H54 (cell line): ENCODE results near the gene SKOR1.

Source experiments
- DNase-seq: peaks from one replicate; pipeline ENCODE4 v3.0.0; 2011; ENCODE audit warnings: low spot score, mixed read lengths; ENCODE audit not compliant: insufficient read length
- FAIRE-seq: peaks from 3 replicates; lab custom pipeline; 2011; peaks lifted over from hg19 to GRCh38; lab: Jason Lieb, UNC
- POLR2A ChIP-seq: IDR thresholded peaks from 2 replicates; pipeline ENCODE4 v1.6.1; 2011; ENCODE audit warnings: low read depth, mild to moderate bottlenecking, low read length

SKOR1 gene, protein sequence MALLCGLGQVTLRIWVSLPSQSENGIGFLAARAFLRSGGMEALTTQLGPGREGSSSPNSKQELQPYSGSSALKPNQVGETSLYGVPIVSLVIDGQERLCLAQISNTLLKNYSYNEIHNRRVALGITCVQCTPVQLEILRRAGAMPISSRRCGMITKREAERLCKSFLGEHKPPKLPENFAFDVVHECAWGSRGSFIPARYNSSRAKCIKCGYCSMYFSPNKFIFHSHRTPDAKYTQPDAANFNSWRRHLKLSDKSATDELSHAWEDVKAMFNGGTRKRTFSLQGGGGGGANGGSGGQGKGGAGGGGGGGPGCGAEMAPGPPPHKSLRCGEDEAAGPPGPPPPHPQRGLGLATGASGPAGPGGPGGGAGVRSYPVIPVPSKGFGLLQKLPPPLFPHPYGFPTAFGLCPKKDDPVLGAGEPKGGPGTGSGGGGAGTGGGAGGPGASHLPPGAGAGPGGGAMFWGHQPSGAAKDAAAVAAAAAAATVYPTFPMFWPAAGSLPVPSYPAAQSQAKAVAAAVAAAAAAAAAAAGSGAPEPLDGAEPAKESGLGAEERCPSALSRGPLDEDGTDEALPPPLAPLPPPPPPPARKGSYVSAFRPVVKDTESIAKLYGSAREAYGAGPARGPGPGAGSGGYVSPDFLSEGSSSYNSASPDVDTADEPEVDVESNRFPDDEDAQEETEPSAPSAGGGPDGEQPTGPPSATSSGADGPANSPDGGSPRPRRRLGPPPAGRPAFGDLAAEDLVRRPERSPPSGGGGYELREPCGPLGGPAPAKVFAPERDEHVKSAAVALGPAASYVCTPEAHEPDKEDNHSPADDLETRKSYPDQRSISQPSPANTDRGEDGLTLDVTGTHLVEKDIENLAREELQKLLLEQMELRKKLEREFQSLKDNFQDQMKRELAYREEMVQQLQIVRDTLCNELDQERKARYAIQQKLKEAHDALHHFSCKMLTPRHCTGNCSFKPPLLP

DNA sequence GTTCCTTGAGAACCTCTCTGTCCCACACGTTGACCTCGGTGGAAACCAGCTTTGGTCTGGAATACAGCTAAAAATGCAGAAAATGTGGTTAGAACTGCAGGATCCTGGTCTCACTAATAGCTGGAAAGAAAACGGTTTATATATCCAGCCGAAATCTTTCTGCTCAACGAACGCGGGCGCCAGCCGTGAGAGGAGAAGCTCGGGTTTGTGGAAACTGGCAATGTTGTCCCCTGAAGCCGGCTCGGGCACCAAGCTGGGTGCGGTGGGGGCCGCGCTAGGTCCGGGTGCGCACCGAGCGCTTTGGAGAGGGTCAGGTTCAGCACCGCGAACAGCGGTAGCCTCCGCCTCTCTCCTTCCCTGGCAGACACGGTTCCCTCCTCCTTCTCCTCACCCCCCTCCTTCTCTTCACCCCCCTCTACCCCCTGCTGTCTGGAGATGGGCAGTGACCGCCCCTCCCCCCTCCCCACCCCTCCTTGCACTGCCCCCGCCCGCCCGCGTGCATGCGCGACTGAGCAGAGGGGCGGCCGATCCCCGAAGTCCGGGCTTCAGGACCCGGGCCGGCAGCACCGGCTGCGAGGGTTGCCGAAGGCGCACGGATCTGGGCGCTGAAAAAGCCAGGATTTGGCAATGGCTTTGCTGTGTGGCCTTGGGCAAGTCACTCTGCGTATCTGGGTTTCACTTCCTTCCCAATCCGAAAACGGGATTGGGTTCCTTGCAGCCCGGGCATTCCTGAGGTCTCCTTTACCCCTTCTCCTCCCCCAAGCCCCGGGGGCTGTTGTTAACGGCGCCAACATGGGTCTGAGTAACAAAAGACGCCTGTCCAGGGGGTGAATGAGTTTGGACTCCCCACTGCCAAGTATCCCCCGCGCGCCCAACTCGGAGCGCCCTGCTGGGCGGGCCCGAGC lies at the start of gene SKOR1:
Gene SKOR1 (plus strand): TSS at position 534 of the 905 bp plus-strand sequence. CDS start 94 bp downstream, at position 628.
- FAIRE-seq, result no peak
- TF ChIP-seq POLR2A, result no peak
- DNase-seq, result no peak

DNA sequence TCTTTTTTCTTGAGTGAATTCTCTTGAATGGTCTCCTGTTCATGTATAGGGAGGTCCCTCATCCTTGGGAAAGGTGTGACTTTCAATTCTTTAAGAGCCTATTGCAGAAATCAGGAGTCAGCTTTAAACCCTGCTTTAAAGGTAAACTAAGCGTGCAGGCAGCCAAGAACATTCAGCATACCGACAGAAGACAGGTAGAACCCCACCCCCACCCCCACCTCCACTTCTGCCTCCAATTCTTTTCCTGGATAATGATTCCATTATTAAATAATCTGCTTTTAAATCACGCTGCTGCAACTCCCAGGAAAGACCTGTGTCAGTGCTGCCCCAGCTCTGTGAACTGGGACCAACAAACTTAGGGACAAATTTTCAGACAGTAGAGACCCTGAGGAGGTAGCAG lies 49.3 kb upstream of the SKOR1 start:
- no peak for TF ChIP-seq POLR2A
- no peak for FAIRE-seq
- no peak for DNase-seq

DNA sequence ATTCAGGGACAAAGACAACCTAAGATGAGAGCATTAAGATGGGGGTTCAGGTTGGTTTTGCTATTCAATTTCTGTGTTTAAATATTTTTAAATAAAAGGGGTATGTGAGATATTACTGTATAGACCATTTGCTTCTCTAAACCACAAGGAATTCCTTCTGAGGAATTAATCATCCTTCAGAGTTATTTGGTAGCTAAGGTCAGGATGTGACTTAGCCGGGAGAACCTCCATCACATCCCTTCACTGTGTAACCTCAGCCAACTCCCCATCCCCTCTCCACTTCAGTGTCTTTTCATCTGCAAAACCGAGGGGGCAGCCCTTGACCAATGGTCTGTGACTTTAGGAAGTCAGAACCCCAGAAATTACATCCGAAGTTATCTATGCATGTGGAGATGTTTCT lies 48.7 kb upstream of the SKOR1 start:
- peak; percentile 21 for DNase-seq
- no peak for TF ChIP-seq POLR2A
- peak; percentile 43 for FAIRE-seq

DNA sequence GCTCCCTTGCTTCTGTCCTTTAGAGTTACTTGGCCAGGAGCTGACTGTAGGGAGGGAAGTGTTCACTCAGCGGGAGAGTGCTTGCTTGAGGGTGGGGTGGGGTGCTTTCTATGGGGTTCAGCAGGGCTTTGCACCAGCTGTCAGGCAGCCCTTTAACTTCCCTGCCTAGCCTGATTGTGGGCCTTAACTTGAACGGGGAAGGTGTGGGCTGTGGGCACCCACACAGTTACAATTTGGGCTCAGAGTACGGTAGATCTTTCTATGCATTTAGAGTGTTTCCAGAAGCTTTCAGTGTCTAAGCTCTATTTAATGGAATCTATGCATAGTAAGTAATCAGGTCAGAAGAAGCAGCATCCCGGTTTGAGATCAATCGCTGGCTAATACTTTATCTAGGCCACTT lies 48.2 kb upstream of the SKOR1 start:
- no peak for TF ChIP-seq POLR2A
- DNase-seq (no peak), FAIRE-seq (no peak)

DNA sequence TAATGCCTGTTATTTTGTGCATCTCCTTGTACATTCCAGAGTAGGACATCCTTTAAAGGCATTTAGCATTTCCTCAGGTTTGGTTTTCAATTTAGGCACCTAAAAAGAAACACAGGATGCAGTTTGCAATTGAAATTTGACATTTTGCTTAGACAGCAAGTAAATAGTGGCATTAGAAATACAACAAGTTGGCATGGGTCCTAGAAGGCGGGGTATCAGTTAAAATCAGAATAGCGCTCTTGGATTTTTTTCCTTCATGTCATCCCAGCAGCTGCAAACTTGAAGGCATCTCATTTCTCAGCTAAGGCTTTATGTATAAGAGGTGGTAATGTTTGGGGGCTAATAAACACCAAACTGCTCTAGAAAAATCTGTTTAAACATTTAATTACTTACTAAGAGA lies 47.5 kb upstream of the SKOR1 start:
- no peak for TF ChIP-seq POLR2A
- DNase-seq (no peak), FAIRE-seq (no peak)

DNA sequence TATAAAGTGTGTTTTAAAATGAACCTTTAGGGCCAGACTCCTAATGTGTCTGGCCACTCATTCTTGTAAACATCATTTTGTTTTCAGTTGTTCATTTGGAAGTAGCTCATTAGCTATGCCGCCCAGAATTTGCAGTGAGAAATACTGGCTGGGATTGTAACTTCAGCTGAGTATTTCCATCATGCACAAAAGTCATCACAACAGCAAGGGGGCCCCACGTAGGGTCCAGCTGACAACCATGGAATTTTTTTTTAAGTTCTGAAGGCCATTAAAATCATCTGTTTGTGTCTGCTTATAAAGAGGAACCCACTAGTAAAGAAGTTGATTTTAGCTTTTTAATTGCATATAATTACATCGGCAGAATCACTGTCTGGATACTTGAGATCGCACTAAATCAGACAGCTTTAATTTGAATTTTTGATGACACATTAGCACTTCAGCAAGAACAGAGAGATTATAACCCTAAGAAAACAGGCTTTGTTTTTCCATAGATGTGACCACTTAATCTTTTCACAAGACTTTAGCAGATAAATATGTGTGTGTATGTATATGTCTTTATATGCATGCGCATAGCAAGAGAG lies 46.3 kb upstream of the SKOR1 start:
- no peak for TF ChIP-seq POLR2A
- no peak for FAIRE-seq
- DNase-seq, result no peak

DNA sequence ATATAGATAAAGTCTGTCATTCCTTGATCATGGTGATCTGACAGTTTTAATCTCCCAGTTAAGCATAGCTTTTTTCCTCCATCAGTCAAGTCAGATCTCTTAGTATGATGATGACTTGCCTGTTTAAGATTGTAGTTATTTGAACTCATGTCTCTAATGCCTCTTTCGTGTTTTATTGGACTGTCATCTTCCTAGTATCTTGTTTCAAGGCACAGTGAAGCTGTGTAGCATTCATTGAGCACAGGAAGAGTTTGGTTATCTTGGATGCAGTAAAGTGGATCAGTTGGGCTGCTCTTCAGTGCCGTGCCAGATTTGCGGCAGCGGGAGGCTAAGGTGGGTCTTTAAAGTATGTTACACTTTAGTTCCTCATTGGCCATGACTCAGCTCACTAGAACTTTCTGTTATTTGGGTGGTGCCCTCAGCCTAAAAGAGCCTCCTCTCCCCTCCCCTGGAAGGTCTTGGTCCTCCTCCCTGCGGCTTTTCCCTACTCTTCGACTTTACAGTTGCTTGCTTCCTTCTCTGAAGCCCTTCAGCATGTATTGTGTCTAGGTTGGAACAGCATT lies 45.7 kb upstream of the SKOR1 start:
- DNase-seq (no peak), FAIRE-seq (no peak)
- no peak for TF ChIP-seq POLR2A

DNA sequence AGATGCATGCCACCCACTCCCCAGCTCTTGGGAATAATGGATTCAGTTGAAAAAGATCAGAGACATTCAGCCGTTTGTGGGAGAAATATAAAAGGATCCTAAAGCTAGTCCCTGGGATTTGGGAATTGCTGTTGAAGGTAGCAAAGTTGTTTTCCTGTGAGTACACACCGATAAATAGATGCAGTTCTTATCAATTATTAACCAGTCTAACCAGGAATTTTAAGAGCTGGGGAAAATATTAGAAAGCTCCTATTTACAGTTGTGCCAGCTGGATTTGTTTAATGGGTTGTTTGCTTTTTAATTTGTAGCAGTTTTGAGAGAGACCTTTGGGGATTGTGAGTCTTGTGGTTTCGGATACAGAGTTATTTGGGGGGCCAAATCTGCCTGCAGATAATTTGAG lies 44.2 kb upstream of the SKOR1 start:
- DNase-seq (no peak), FAIRE-seq (no peak)
- TF ChIP-seq POLR2A, result no peak

DNA sequence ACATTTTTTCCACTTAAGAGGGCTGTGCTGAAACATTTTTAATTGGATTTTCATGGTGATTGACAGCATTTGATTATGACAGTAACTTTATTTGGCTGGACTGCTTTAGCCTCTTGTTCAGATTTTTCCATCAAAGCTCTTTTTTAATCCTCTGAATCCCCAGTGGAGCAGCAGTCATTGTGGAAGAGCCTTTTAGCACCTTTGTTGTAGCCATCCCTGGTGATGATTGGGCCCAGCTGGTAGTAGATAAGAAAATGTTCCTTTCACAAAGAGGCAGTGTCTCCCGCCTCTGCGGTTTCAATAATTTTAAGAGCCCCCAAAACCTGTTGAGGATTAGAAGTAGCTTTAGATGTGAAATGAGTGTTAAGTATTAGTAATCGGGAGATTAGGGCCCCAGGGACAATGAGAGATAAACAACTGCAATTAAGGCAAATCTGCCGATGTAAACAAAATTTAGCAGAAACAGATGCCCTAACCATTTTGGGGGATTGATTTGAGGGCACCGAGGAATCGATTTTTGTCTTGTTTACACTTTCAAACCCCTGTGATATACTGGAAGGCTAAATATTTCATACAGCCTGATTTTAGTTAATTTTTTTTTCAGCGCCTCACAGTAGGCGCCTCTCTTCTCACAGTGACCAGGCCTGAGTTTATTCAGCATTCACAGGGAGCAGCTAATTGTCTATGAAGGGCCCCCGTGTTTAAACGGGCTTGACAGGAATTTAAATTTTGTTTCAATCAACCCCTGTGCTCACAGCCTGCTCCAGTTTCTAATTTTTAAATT lies 43.2 kb upstream of the SKOR1 start:
- TF ChIP-seq POLR2A, result no peak
- no peak for FAIRE-seq
- DNase-seq, result no peak

DNA sequence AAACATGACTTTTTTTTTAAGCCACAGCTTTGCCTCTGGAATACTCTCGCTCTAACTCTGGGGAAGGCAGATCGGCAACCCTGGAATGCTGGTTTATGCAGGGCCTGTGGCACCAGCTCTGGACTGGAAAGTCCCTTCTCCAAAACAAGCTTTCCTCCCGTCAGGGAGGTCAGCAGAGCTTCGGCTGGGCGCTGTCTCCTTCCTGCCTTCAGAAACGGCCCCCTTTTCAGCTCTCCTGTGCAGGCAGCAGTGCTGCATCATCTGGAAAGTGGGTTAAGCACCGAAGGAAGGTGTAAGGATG lies 42.7 kb upstream of the SKOR1 start:
- DNase-seq (no peak), FAIRE-seq (no peak)
- no peak for TF ChIP-seq POLR2A

DNA sequence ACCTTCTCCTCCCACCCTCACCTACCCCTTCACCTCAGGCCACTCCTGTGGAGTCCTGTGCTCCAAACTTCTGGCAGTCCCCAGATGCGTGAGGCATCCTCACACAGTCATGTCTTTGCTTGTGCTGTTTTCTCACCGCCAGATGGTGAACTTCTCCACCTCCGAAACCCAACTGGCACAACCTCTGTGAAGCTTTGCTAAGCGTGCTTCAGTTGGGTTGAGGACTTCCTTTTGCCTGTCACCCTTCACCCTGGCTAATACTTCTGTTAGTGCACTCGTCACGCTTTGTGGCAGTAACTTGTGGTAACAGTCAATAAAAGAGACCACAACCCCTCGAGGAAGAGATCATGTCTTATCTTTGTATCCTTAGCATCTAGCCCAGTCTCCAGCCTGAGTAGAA lies 42.0 kb upstream of the SKOR1 start:
- DNase-seq (no peak), FAIRE-seq (no peak)
- TF ChIP-seq POLR2A, result no peak

DNA sequence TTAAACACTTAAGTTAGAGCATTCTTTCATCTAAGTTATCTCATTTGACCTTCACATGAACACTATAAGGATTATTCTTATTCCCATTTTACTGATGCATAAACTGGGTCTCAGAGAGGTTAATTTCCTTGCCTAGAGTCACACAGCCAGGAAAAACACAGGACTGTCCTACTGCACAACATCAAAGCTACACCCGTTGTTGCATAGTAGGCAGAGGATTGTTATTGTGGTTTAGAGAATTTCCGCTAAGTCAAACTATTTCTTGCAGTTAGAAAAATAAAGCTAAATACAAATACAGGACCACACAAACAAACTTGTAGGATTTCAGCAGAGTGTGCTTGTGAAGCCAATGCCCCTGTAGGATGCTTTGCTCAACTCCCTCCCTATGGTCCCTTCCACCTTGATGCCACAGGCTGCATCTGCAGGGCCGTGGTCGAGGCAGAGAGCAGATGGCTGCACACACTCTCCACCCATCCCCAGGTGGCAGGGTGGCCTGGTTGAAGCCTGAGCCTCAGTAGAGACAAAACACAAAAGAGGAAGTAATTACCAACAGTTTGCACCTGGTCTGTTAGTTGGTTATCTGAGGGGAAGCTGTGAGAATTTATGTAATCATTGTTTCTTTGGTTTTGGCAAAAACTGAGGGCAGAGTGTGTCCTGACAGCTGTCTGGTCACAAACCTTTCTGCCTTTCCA lies 41.1 kb upstream of the SKOR1 start:
- DNase-seq (no peak), FAIRE-seq (no peak)
- TF ChIP-seq POLR2A, result no peak
